Superior temporal gyrus (tissue), 1 donor: ENCODE measurements around the gene LACTBL1.

Experiments
- DNase-seq: peaks from one replicate; pipeline ENCODE4 v3.0.0-alpha.2; 2016; ENCODE audit errors: extremely low spot score

Gene LACTBL1

GRCh38 chr1:22913421-22914141, 59.1 kb downstream of the LACTBL1 start:
- DNase-seq, result no peak

GRCh38 chr1:22912311-22912710, 60.4 kb downstream of the LACTBL1 start:
- DNase-seq, result no peak

- no peak for DNase-seq
Observed at GRCh38 chr1:22910986-22911651, 61.5 kb downstream of the LACTBL1 start.

GRCh38 chr1:22910286-22910685, 62.4 kb downstream of the LACTBL1 start:
- no peak for DNase-seq

- DNase-seq, result no peak
Observed at GRCh38 chr1:22908880-22909426, 63.7 kb downstream of the LACTBL1 start.

- DNase-seq, result no peak
Observed at GRCh38 chr1:22907528-22907927, 65.1 kb downstream of the LACTBL1 start.

- DNase-seq, result no peak
Observed at GRCh38 chr1:22906968-22907367, 65.7 kb downstream of the LACTBL1 start.

GRCh38 chr1:22903113-22903512, 69.6 kb downstream of the LACTBL1 start:
- no peak for DNase-seq
